IPS-18a (cell line): ENCODE results near the gene PDSS2.

ENCODE experiments used
- H3K27ac ChIP-seq: one replicate; pipeline ENCODE4 v1.5.1; 2013; ENCODE audit warnings: low read length
- H3K27me3 ChIP-seq: one replicate; pipeline ENCODE4 v1.6.1; 2013; ENCODE audit warnings: mild to moderate bottlenecking, low read length; ENCODE audit not compliant: control insufficient read depth, insufficient read depth
- H3K36me3 ChIP-seq: one replicate; pipeline ENCODE4 v1.6.1; 2013; ENCODE audit warnings: low read depth, low read length; ENCODE audit not compliant: control insufficient read depth
- H3K4me1 ChIP-seq: one replicate; pipeline ENCODE4 v1.6.1; 2013; ENCODE audit warnings: low read depth, low read length; ENCODE audit not compliant: control insufficient read depth
- H3K4me3 ChIP-seq: one replicate; pipeline ENCODE4 v1.5.1; 2013; ENCODE audit warnings: low read length
- H3K9ac ChIP-seq: one replicate; pipeline ENCODE4 v1.6.1; 2013; ENCODE audit warnings: mild to moderate bottlenecking, low read length, moderate library complexity
- H3K9me3 ChIP-seq: one replicate; pipeline ENCODE4 v1.6.1; 2013; ENCODE audit warnings: low read depth, low read length; ENCODE audit not compliant: control insufficient read depth

Gene PDSS2

DNA sequence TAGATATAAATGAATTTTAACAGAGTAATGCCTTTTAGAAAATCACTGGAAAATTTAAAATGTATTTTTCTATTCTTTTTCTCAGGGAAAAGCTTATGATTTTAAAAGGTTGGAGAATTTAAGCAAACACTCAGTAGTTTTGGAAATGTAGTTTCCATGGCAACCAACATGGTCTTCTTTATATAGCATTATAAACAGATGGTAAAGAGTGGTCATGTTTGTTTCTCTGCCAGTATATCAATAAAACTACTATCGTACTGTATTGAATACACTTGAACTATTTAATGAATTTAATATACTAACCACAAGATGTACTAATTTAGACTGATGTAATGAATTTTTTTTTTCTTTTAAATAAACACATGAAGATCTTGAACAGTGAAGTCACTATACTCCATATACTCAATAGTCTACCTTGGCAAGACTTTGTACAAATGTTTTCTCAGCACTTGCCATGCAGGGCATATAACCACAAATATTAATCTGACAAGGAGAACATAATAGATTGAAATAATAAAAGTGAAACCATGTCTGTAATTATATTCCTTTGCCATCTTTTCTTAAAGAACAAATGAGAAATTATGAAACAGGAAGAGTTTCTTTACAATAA is 105.5 kb downstream of the PDSS2 start:
- Histone ChIP-seq H3K9me3 (no peaks in the 10 kb centered on the region), H3K9ac (no peak overlapping the region), H3K4me1 (no peaks in the 10 kb centered on the region), H3K27ac (no peak overlapping the region), H3K4me3 (no peak overlapping the region), H3K36me3 (no peaks in the 10 kb centered on the region), H3K27me3 (no peaks in the 10 kb centered on the region)

DNA sequence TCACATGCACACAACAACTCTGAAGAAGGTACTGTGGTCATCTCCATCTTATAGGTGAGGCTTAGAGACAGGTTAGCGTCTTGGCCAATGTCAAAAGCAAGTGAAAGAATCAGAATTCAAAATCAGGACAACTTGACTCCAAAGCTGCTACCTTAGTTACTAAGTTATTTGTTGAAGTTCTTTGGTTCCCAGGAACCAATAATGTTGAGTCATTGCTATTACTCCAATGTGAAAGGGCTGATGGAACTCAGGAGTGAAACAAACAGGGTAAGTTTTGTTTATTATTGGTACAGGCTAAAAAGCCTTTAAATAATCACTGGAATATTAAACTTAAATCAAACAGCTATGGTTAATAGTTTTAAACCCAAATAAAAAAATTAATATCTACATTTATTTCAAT is 111.1 kb downstream of the PDSS2 start:
- H3K27me3 ChIP-seq: no peaks in the 10 kb centered on the region
- H3K27ac ChIP-seq: no peak overlapping the region
- H3K4me1 ChIP-seq: no peaks in the 10 kb centered on the region
- H3K36me3 ChIP-seq: no peaks in the 10 kb centered on the region
- H3K9me3 ChIP-seq: no peaks in the 10 kb centered on the region
- H3K4me3 ChIP-seq: no peak overlapping the region
- H3K9ac ChIP-seq: no peak overlapping the region

DNA sequence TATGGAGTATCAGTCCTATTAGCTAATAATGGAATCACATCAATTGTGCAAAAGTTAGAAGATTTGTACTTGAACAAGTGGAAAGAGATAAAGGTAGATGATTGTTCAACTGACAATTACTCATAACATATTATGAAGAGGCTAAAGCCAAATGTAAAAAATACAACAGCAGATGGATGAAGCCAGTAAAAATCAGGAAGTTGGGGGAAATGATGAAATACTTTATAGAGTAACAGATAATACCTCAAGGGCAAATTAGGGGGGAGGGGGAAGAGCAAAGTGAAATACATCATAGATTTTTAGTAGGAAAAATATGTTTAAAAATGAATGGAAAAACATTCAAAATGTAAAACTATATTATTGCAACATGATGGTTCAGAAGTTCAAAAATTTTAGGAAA is 114.0 kb downstream of the PDSS2 start:
- Histone ChIP-seq H3K9ac (no peak overlapping the region), H3K4me3 (no peak overlapping the region), H3K27me3 (no peaks in the 10 kb centered on the region), H3K36me3 (no peaks in the 10 kb centered on the region), H3K9me3 (no peaks in the 10 kb centered on the region), H3K27ac (no peak overlapping the region), H3K4me1 (no peaks in the 10 kb centered on the region)

DNA sequence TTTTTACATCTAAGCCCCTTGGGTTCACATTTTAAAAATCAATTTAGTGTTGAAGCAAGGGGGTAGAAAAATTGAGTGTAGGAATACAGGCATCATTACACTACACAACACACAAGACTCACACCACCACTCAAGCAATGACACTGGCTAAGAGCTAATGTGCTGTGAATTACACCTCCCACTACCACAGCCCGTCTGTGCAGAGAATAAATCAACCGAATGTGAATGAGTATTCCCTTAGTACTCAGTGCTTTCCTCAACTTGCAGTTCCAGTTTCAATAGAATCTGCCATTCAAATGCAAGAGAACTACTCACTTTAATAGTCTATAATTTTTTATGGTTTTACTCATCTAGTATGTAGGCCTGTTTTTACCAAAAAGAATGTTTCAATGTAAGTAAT is 114.4 kb downstream of the PDSS2 start:
- Histone ChIP-seq H3K4me3 (no peak overlapping the region), H3K9ac (no peak overlapping the region), H3K36me3 (no peaks in the 10 kb centered on the region), H3K27me3 (no peaks in the 10 kb centered on the region), H3K27ac (no peak overlapping the region), H3K9me3 (no peaks in the 10 kb centered on the region), H3K4me1 (no peaks in the 10 kb centered on the region)

DNA sequence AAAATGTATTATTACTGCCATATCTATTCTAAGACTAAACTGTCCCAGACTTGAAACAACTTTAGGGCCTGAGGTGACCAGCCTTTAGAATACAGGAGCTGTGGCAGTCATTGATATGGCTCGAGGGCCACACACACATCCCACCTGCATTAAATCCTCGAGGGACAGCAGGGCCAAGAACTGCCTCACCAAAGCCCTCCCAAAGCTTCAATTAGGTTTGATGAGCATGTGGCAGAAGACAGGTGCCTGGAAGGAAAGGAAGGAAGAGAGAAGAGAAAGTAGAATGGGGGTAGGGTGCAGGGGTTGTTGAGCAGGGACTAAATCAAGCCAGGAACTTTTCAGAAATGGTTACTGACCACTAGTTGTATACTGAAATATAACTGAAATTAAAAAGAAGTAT is 115.0 kb downstream of the PDSS2 start:
- Histone ChIP-seq H3K36me3 (no peaks in the 10 kb centered on the region), H3K9ac (no peak overlapping the region), H3K4me3 (no peak overlapping the region), H3K27ac (no peak overlapping the region), H3K27me3 (no peaks in the 10 kb centered on the region), H3K4me1 (no peaks in the 10 kb centered on the region), H3K9me3 (no peaks in the 10 kb centered on the region)

DNA sequence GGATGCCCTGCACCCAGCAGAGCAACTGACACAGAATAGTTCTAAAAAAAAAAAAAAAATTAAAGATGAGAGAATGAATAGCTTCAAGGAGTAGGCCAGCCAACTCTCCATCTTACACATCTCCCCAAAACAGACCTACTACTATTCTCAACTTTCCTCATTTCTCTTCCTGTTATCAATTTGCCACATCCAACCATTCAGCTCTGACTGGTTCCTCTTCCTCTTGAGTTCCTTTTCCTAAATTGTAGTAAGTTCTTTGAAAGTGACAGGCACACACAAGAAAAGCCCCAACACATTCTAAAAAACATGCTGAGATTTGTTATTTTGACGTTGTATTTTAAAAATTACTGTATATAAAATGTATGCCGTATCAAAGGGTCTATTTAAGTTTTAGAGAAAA is 117.2 kb downstream of the PDSS2 start:
- Histone ChIP-seq H3K27ac (no peak overlapping the region), H3K4me3 (no peak overlapping the region), H3K27me3 (no peaks in the 10 kb centered on the region), H3K9me3 (no peaks in the 10 kb centered on the region), H3K36me3 (no peaks in the 10 kb centered on the region), H3K9ac (no peak overlapping the region), H3K4me1 (no peaks in the 10 kb centered on the region)

DNA sequence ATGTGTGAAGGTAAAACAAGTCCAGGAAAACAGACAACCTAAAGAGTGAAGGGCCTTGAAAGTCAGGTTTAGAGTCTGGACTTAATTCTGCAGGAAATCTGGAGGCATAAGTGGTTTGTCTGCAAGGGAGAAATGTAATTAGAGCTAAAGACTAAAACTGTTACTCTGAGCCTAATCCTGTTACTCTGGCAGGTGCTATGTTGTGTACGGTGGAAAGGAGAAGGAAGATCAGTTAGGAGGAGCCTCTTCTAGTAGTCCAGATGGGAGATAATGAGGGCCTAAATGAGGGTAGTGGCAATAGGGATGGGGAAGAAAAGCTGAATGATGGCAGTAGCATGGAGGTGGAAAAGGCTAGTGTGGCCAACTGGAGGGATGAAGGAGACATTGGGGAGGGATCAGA is 118.5 kb downstream of the PDSS2 start:
- H3K4me1 ChIP-seq: no peaks in the 10 kb centered on the region
- H3K4me3 ChIP-seq: no peak overlapping the region
- no peak overlapping the region for H3K27ac ChIP-seq
- H3K27me3 ChIP-seq: no peaks in the 10 kb centered on the region
- H3K36me3 ChIP-seq: no peaks in the 10 kb centered on the region
- no peaks in the 10 kb centered on the region for H3K9me3 ChIP-seq
- no peak overlapping the region for H3K9ac ChIP-seq

DNA sequence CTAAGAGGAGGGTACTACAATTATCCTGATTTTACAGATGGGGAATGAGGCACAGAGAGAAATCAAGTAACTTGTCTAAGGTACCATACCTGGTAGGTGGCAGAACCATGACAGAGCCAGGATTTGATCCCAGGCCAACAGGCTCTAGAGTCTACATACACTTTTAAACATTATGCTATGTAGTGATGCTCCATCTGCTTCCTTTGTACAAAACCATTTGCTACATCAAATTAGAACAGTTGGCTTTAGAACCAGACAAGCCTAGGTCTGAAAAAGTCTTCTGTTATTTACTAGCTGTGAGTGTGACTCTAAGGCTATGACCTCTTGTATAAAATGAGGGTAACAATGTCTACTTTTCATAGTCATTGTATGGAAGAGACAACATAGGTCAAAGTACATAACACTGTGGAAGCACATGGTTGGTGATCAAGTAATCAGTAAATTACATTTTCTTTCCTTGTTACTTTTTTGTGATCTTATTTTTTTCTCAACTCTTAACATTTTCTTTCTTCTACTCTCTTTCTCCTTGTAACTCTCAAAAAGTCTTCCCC is 122.1 kb downstream of the PDSS2 start:
- H3K27ac ChIP-seq: no peak overlapping the region
- no peaks in the 10 kb centered on the region for H3K4me1 ChIP-seq
- no peaks in the 10 kb centered on the region for H3K27me3 ChIP-seq
- no peak overlapping the region for H3K4me3 ChIP-seq
- H3K9ac ChIP-seq: no peak overlapping the region
- H3K36me3 ChIP-seq: no peaks in the 10 kb centered on the region
- H3K9me3 ChIP-seq: no peaks in the 10 kb centered on the region

DNA sequence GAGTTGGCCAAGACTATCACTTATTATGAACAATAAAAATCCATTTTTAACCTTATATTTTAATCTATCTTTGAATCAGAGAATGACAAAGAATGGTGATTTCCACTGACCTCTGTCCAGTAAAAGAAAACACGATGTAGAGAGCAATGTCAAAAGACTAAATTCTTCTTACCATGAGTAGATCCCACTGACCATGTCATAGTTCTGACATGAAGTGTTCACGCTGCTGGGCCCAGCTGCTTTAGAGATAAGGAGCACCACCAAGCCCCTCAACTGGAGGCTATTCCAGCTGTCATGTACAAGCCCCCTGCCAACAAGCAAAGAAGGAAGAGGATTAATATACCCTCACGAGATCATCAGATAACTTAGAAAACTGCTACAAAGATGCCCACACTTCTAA is 125.3 kb downstream of the PDSS2 start:
- H3K27me3 ChIP-seq: no peaks in the 10 kb centered on the region
- H3K36me3 ChIP-seq: no peaks in the 10 kb centered on the region
- H3K4me3 ChIP-seq: no peak overlapping the region
- no peak overlapping the region for H3K27ac ChIP-seq
- no peaks in the 10 kb centered on the region for H3K4me1 ChIP-seq
- H3K9me3 ChIP-seq: no peaks in the 10 kb centered on the region
- no peak overlapping the region for H3K9ac ChIP-seq

DNA sequence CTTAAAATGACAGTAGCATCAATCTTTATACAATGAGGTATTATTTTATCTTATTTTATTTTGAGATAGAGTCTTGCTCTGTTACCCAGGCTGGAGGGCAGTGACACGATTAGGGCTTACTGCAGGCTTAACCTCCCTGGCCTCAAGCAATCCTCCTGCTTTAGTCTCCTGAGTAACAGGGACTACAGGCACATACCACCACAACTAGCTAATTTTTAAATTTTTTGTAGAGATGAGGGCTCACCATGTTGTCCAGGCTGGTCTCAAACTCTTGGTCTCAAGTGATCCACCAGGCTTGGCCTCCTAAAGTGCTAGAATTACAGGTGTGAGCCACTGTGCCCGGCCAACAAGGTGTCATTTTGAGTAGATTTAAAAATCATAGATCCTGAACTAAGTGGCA is 125.9 kb downstream of the PDSS2 start:
- Histone ChIP-seq H3K4me3 (no peak overlapping the region), H3K9me3 (no peaks in the 10 kb centered on the region), H3K36me3 (no peaks in the 10 kb centered on the region), H3K4me1 (no peaks in the 10 kb centered on the region), H3K27me3 (no peaks in the 10 kb centered on the region), H3K27ac (no peak overlapping the region), H3K9ac (no peak overlapping the region)

DNA sequence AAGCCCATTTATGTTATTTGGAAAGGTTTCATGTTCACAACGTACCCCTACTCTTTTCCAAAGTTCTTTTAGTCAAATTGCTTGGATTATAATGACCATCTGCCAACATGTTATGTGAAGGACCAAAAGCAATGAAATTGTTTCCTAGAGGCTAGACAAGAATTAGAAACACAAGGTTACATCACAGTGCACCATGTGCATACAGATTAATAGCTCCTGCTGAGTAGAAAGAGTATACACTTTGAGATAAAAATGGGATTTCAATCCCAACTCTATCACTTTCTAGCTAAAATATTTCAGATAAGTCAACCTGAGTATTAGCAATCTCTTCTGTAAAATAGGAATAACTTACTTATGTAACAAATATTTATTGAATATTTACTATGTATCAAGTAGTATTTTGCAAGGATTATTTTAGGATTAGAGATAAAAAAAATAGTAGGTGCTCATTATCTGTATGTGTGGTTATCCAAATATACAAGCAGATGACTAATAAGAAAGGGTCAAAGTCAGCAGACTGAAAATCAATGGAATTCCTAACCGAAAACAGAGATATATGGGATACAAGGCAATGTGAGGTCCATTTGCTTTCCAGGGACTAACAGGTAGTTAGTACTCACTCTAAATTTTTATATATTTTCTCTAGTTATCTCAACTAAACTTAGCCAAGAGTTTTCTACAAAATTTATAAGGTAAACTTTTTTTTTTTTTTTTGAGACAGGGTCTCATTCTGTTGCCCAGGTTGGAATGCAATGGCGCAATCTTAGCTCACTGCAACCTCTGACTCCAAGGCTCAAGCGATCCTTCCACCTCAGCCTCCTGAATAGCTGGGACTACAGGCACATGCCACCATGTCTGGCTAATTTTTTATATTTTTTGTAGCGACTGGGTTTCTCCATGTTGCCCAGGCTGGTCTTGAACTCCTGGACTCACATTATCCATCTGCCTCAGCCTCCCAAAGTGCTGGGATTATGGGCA is 127.7 kb downstream of the PDSS2 start:
- Histone ChIP-seq H3K27me3 (no peaks in the 10 kb centered on the region), H3K9ac (no peak overlapping the region), H3K36me3 (no peaks in the 10 kb centered on the region), H3K9me3 (no peaks in the 10 kb centered on the region), H3K4me3 (no peak overlapping the region), H3K27ac (no peak overlapping the region), H3K4me1 (no peaks in the 10 kb centered on the region)
